HAP-1 (cell line): ENCODE results near the gene UTP25.

ENCODE experiments used
- DNase-seq, 2 experiments: peaks; one replicate each; pipeline ENCODE4 v3.0.0-alpha.2; 2016 to 2020; ENCODE audit warnings: low spot score in 2 of 2
- H3K27me3 ChIP-seq: fragments of 250-450 bp; sonication (Bioruptor Pico); 2 replicates; pipeline ENCODE4 v1.5.1; 2020; ENCODE audit warnings: low read depth, mild to moderate bottlenecking, moderate library complexity
- H3K36me3 ChIP-seq: fragments of 250-450 bp; sonication (Bioruptor Pico); replicated peaks from 2 replicates; pipeline ENCODE4 v1.5.1; 2020; ENCODE audit warnings: mild to moderate bottlenecking
- H3K4me1 ChIP-seq: fragments of 250-450 bp; sonication (Bioruptor Pico); 2 replicates; pipeline ENCODE4 v1.5.1; 2020; ENCODE audit warnings: mild to moderate bottlenecking
- H3K4me3 ChIP-seq: fragments of 250-450 bp; sonication (Bioruptor Pico); 2 replicates; pipeline ENCODE4 v1.5.1; 2020; ENCODE audit warnings: mild to moderate bottlenecking, moderate library complexity
- H3K9me3 ChIP-seq: fragments of 250-450 bp; sonication (Bioruptor Pico); 2 replicates; pipeline ENCODE4 v1.5.1; 2020; ENCODE audit warnings: mild to moderate bottlenecking, moderate library complexity
- in situ Hi-C: fragments of 300-500 bp; cut with MboI; formaldehyde crosslinking; loops from 3 replicates; pipeline ENCODE4 v1.14.3; 2020; ENCODE audit warnings: low sequenced_read_pairs, inconsistent platforms, mixed read lengths

UTP25 gene

DNA sequence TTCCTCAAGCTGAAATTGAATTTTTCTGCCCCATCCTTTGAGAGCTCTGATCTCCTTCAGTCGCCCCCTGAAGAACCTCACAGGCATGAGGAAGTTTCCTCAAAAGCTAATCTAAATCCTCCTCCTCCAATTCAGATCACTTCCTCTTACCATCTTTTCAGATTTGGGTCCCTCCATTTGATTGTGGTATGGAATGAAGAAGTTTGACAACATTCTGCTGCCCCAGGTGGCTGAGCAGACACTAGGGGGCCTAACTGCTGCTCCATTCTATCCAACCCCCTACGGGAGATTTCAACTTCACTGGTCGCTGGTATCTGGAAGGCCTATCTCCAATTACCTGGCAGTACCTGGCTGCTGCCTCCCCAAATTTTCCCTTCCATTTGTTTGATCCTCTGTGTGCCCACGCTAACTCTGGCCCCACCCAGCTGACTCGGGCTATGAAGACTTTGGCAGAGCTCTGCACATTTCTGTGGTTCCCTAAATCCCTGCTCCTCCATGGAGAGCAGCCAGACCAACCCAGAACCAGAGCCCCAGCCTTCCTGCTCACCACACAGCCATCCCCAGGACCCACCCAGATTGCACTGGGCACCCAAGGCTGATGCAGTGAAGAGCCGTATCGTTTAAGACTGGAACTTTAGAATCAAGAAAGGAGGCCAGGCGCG lies 29.7 kb upstream of the UTP25 start:
- Histone ChIP-seq H3K9me3 (no peaks in the 10 kb centered on the region), H3K4me3 (no peak overlapping the region), H3K4me1 (no peaks in the 10 kb centered on the region), H3K27me3 (no peaks in the 10 kb centered on the region), H3K36me3 (no peaks in the 10 kb centered on the region)
- DNase-seq, result no peak
- in situ Hi-C loops, result no loop called here

DNA sequence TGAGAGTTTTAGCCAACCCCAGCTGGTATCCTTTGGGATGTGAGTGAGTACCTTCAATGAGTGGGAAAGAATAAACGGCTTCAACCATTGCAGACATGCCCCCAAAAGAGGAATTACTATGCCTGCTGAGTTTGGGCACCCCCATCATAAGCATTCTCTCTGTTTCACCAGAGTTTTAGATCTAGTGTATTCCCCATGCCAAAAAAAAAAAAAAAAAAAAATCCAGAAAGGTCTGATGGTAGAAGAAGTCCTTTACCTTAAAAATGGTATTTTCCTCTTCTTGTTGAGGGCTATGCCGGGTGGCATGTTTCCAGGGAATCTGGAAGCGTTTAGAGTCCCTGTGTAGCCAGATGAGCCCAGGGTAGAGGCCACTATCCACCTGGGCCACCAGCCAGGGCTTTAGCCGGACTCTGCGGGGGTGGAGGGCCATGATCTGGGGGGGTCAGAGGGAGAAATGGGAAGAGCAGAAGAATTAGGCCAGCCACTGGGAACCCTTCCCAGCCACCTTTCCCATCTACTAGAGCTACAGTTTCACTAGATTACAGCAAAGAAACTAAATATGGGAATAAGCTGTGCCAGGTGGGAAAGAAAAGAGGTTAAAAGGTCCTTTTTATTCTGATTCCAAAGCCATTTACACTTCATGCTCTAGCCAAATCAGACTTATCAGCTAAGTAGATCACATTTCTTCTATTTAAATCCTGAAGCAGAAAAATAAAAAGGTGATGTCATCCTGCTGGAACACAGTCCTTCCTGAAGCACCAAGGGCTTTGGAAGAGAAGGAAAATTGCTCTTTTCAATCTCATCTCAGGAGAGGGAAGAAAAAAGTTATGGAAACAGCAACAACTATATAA lies 26.6 kb upstream of the UTP25 start:
- no peaks in the 10 kb centered on the region for H3K36me3 ChIP-seq
- DNase-seq, result no peak
- H3K4me3 ChIP-seq, result no peak overlapping the region
- in situ Hi-C loops, result no loop called here
- no peaks in the 10 kb centered on the region for H3K4me1 ChIP-seq
- H3K9me3 ChIP-seq, result no peaks in the 10 kb centered on the region
- H3K27me3 ChIP-seq, result no peaks in the 10 kb centered on the region; the same call in 1 of the 2 replicates

GRCh38 chr1:209802117-209802779 lies 25.5 kb upstream of the UTP25 start:
- no peaks in the 10 kb centered on the region for H3K9me3 ChIP-seq
- H3K4me3 ChIP-seq, result no peak overlapping the region
- DNase-seq, result no peak
- no peaks in the 10 kb centered on the region; the same call in 1 of the 2 replicates for H3K27me3 ChIP-seq
- H3K36me3 ChIP-seq, result no peaks in the 10 kb centered on the region
- no peaks in the 10 kb centered on the region for H3K4me1 ChIP-seq
- in situ Hi-C loops, result no loop called here

DNA sequence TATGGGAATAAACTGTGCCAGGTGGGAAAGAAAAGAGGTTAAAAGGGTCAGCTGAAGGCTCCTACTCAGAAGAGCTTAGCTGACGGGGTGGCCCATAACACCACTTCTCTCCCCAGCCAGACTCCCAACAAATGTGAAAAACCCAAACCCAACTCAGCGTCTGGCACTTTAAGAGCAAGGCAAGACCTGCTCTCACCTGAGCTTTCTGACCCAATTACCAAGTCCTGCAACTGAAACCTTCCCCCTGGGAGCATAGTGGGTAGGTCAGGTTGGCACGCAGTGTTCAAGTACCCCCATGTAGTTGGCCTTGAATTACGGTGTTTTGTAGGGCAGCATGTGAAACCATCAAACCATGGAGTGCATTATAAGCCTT lies 25.0 kb upstream of the UTP25 start:
- Histone ChIP-seq H3K36me3 (no peaks in the 10 kb centered on the region), H3K4me3 (no peak overlapping the region), H3K4me1 (no peaks in the 10 kb centered on the region), H3K27me3 (no peaks in the 10 kb centered on the region; the same call in 1 of the 2 replicates), H3K9me3 (no peaks in the 10 kb centered on the region)
- no peak for DNase-seq
- in situ Hi-C loops, result no loop called here

- H3K36me3 ChIP-seq, result no peaks in the 10 kb centered on the region
- H3K4me3 ChIP-seq, result no peak overlapping the region
- H3K27me3 ChIP-seq, result no peaks in the 10 kb centered on the region; the same call in 1 of the 2 replicates
- H3K4me1 ChIP-seq, result no peaks in the 10 kb centered on the region
- no peak for DNase-seq
- in situ Hi-C loops, result no loop called here
- H3K9me3 ChIP-seq, result no peaks in the 10 kb centered on the region
Observed at GRCh38 chr1:209803568-209803967, 24.2 kb upstream of the UTP25 start.

DNA sequence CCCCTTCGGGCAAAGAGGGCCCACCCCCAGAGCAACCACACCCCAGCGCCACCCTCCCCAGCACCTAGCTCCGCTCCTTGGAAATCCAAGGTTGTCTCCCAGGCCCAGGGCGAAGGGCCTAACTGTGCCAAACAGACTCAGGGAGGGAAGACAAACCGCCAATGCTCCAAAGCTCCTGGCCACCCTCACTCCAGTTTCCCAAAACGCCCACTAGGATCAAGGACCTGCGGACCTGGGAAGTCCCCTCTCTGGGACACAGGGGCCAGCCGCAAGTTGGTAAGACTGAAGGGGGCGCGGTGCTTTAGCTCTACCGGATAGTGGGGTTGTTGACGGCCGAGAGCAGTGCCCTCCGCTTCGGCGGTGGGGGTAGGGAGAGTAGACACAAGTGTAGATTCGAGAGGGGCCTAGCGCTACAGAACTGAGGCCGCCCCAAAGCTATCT lies 22.4 kb upstream of the UTP25 start:
- no peaks in the 10 kb centered on the region; the same call in 1 of the 2 replicates for H3K27me3 ChIP-seq
- in situ Hi-C loops, result no loop called here
- H3K4me3 ChIP-seq, result no peak overlapping the region
- H3K36me3 ChIP-seq, result no peaks in the 10 kb centered on the region
- no peak for DNase-seq
- H3K9me3 ChIP-seq, result no peaks in the 10 kb centered on the region
- H3K4me1 ChIP-seq, result no peaks in the 10 kb centered on the region

DNA sequence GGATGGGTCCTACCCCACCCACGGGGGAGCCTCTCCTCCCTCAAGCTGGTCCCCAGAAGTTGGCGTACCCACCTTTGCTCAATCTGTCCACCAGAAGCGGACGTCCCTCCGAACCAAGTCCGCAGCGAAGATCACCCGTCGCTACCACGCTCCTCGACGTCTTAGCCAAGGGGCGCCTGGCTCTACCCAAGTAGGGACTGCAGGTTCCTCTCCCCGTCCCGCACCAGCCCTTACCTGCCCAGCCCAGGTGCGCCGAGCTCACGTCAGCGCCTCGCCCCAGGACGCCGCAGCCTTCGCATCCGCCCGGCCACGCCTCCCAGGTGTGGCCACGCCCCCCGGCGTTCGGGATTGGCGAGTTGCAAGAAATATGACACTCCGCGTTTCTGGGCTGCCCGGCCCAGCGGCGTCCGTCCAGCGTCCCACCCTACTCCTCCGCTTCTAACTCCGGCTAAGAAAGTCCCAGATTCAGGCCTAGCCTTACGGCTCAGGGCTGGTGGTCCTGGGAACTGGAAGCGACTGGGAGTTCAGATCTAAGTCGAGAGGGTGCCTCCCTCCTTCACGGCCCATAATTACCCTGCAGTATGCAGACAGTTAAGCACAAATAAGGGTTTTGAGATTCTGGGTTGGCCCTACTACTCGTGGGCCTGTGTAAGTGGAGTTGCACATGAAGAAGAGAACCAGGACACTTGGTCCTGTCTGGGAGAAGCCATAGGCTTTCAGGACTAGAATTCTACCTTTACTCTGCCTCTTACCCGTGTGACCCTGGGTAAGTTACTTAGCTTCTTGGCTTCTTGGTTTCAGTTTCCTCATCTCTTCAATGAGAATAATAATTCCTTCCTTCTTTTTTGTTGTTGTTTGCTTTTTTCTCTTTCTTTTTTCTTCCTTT lies 21.7 kb upstream of the UTP25 start, which contains the start of gene IRF6:
IRF6 (minus strand) TSS at position 268 of the 886 bp plus-strand sequence. CDS start 4,729 bp downstream, outside the sequence.
- in situ Hi-C loops, result no loop called here
- Histone ChIP-seq H3K27me3 (no peaks in the 10 kb centered on the region; the same call in 1 of the 2 replicates), H3K4me3 (no peak within 1 kb of the TSS), H3K9me3 (no peaks in the 10 kb centered on the region), H3K4me1 (no peaks in the 10 kb centered on the region), H3K36me3 (no peaks in the 10 kb centered on the region)
- no peak for DNase-seq

DNA sequence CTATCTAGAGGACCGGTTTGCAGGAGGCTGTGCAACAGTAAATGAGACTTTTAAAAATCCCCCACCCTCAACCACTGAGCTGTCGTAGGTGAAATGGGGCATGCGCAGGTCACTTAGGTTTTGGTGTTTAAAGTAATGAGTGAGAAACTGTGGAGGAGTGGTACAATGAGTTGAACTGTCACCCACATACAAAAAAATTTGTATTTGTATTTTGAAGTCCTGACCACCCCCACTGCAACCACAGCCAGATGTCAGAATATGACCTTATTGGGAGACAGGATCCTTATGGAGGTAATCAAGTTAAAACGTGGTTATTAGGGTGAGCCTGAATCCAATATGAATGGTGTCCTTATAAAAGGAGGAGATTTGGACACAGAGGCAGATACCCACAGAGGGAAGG lies 20.3 kb upstream of the UTP25 start:
- Histone ChIP-seq H3K9me3 (no peaks in the 10 kb centered on the region), H3K4me1 (no peaks in the 10 kb centered on the region), H3K4me3 (no peak overlapping the region), H3K27me3 (no peaks in the 10 kb centered on the region; the same call in 1 of the 2 replicates), H3K36me3 (no peaks in the 10 kb centered on the region)
- no peak for DNase-seq
- in situ Hi-C loops, result no loop called here

- H3K27me3 ChIP-seq, result no peaks in the 10 kb centered on the region; the same call in 1 of the 2 replicates
- H3K36me3 ChIP-seq, result no peaks in the 10 kb centered on the region
- H3K4me3 ChIP-seq, result no peak overlapping the region
- DNase-seq, result no peak
- H3K9me3 ChIP-seq, result no peaks in the 10 kb centered on the region
- in situ Hi-C loops, result no loop called here
- H3K4me1 ChIP-seq, result no peaks in the 10 kb centered on the region
Observed at GRCh38 chr1:209808059-209808581, 19.7 kb upstream of the UTP25 start.

GRCh38 chr1:209809611-209810010 lies 18.2 kb upstream of the UTP25 start:
- H3K36me3 ChIP-seq, result no peaks in the 10 kb centered on the region
- H3K4me3 ChIP-seq, result no peak overlapping the region
- no peaks in the 10 kb centered on the region for H3K27me3 ChIP-seq
- DNase-seq, result no peak
- no peaks in the 10 kb centered on the region for H3K9me3 ChIP-seq
- H3K4me1 ChIP-seq, result no peaks in the 10 kb centered on the region
- in situ Hi-C loops, result no loop called here

DNA sequence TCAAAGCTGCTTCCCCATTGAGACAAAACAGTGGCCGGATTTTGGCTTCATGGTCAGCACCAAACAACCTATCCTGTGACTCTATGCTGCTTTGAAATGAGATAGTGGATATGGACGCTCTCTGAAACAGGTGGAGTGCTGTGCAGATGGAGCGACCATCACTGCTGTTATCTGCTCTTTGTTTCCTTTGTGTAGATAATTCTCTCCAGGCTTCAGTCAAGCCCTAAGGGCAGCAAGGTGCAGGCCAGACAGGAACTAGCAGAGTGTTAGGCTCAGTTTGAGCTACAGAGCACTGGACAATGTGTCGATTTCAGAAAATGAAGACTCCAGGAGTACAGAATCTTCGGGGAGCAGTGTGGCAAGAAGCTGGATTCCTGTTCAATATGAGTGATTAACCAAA lies 17.0 kb upstream of the UTP25 start:
- no peaks in the 10 kb centered on the region for H3K4me1 ChIP-seq
- H3K9me3 ChIP-seq, result no peaks in the 10 kb centered on the region
- DNase-seq, result no peak
- H3K27me3 ChIP-seq, result 0 out of 2 replicates have a peak, but pooled peaks cover 3% of the 10 kb centered on the region
- no peaks in the 10 kb centered on the region for H3K36me3 ChIP-seq
- no peak overlapping the region for H3K4me3 ChIP-seq
- in situ Hi-C loops, result no loop called here

DNA sequence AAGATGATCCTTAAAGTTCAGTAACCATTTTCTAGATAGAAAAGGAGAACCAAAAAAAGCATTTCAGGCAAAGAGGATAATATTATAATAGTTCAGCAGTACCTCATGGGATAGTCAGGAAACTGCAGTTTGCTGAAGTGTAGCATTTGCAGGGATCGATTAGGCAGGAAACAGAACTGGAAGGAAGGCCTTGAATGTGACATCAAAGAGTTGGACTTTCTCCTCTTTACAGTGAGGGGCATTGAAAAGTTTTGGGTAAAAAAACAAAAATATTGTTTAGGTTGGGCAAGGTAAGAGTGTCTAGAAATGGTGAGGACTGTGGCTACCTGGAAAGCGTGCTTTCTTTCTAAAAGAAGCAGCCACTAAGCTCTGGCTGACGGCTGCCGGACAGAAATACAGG lies 13.9 kb upstream of the UTP25 start:
- Histone ChIP-seq H3K4me1 (no peaks in the 10 kb centered on the region), H3K9me3 (no peaks in the 10 kb centered on the region), H3K36me3 (no peaks in the 10 kb centered on the region), H3K27me3 (0 out of 2 replicates have a peak, but pooled peaks cover 5% of the 10 kb centered on the region), H3K4me3 (no peak overlapping the region)
- DNase-seq, result no peak
- in situ Hi-C loops, result no loop called here

GRCh38 chr1:209815490-209815889 lies 12.3 kb upstream of the UTP25 start:
- in situ Hi-C loops, result no loop called here
- Histone ChIP-seq H3K4me3 (no peak overlapping the region), H3K9me3 (no peaks in the 10 kb centered on the region), H3K27me3 (peaks cover 10% of the 10 kb centered on the region; the same call in 1 of the 2 replicates), H3K36me3 (no peaks in the 10 kb centered on the region), H3K4me1 (no peaks in the 10 kb centered on the region)
- no peak for DNase-seq
